Naive thymus-derived CD4-positive, alpha-beta T cell (primary cell): Measurements from ENCODE around the gene ANKRD30A. TPM values are rescaled to one million over a fixed set of nuclear protein-coding genes. Genes with fewer than 3 reads are reported as not detected.

ENCODE experiments used
- ATAC-seq: fragments of 150-1000 bp; cut with Tn5 transposase; 2 replicates; pipeline ENCODE4 v1.10.0; 2021; ENCODE audit warnings: mild to moderate bottlenecking, moderate library complexity
- CTCF ChIA-PET: fragments of 350-600 bp; sonication (Branson Sonifier 250); formaldehyde crosslinking; loops from one replicate; lab custom pipeline; 2021; ENCODE audit warnings: antibody characterized with exemption; lab: Charles Lee
- POLR2A ChIA-PET: fragments of 350-600 bp; sonication (Branson Sonifier 250); formaldehyde crosslinking; loops from one replicate; lab custom pipeline; 2021; ENCODE audit warnings: antibody characterized with exemption, inconsistent platforms; lab: Charles Lee
- DNase-seq, 9 donors: peaks; one replicate each; pipeline versions ENCODE4 v3.0.0 to v3.0.0-alpha.2; 2020 to 2022; ENCODE audit warnings: mixed read lengths in 1 of 9
- H3K27ac ChIP-seq: one replicate; pipeline ENCODE4 v1.7.0; 2013; ENCODE audit warnings: mild to moderate bottlenecking, low read depth, low read length, moderate library complexity
- H3K27me3 ChIP-seq, 2 donors: one replicate each; pipeline ENCODE4 v1.7.0; 2013; ENCODE audit warnings: low read length in 2 of 2, mild to moderate bottlenecking in 2 of 2, moderate library complexity in 2 of 2; ENCODE audit not compliant: control insufficient read depth in 2 of 2, insufficient read depth in 2 of 2
- H3K36me3 ChIP-seq, 3 experiments: 1 replicate in 2 of 3; 2 replicates in 1 of 3; pipeline ENCODE4 v1.7.0; 2013; ENCODE audit warnings: low read length in 3 of 3, mild to moderate bottlenecking in 3 of 3, moderate library complexity in 1 of 3; ENCODE audit not compliant: insufficient read depth in 3 of 3, control insufficient read depth in 2 of 3
- H3K4me1 ChIP-seq, 2 donors: one replicate each; pipeline ENCODE4 v1.7.0; 2013; ENCODE audit warnings: low read length in 2 of 2, mild to moderate bottlenecking in 2 of 2, moderate library complexity in 1 of 2; ENCODE audit not compliant: control insufficient read depth in 2 of 2, insufficient read depth in 2 of 2
- H3K4me3 ChIP-seq: 2 replicates; pipeline ENCODE4 v1.7.0; 2013; ENCODE audit warnings: mild to moderate bottlenecking, low read length
- H3K9me3 ChIP-seq, 3 experiments: 1 replicate in 2 of 3; 2 replicates in 1 of 3; pipeline ENCODE4 v1.7.0; 2013; ENCODE audit warnings: low read length in 3 of 3; ENCODE audit not compliant: control insufficient read depth in 2 of 3
- H3K27ac Mint-ChIP-seq, 9 donors: one replicate each; pipeline ENCODE4 v1.8.0; 2020 to 2022; ENCODE audit warnings: mixed read lengths in 9 of 9, mild to moderate bottlenecking in 8 of 9, moderate library complexity in 5 of 9, inconsistent platforms in 2 of 9
- H3K27me3 Mint-ChIP-seq, 5 donors: one replicate each; pipeline ENCODE4 v1.8.0; 2021 to 2022; ENCODE audit warnings: mixed read lengths in 5 of 5, mild to moderate bottlenecking in 1 of 5
- H3K36me3 Mint-ChIP-seq, 5 donors: one replicate each; pipeline ENCODE4 v1.8.0; 2020 to 2022; ENCODE audit warnings: mixed read lengths in 5 of 5, mild to moderate bottlenecking in 3 of 5, inconsistent platforms in 1 of 5
- H3K4me1 Mint-ChIP-seq, 7 donors: one replicate each; pipeline ENCODE4 v1.8.0; 2020 to 2022; ENCODE audit warnings: mixed read lengths in 7 of 7, mild to moderate bottlenecking in 3 of 7, inconsistent platforms in 1 of 7
- H3K4me3 Mint-ChIP-seq, 10 donors: one replicate each; pipeline ENCODE4 v1.8.0; 2020 to 2022; ENCODE audit warnings: mild to moderate bottlenecking in 10 of 10, mixed read lengths in 10 of 10, moderate library complexity in 6 of 10, inconsistent platforms in 2 of 10
- H3K9me3 Mint-ChIP-seq, 11 donors: one replicate each; pipeline ENCODE4 v1.8.0; 2020 to 2022; ENCODE audit warnings: mixed read lengths in 11 of 11, mild to moderate bottlenecking in 4 of 11, inconsistent platforms in 1 of 11, moderate library complexity in 1 of 11
- intact Hi-C, 2 donors: fragments of 100-400 bp; cut with micrococcal nuclease; formaldehyde crosslinking; loops; one replicate each; pipeline ENCODE4 v1.15.1; 2023
- polyA plus RNA-seq, 2 donors: library from polyadenylated mRNA; unstranded; fragments of 300-500 nt; fragmentation: Illumina TruSeq; gene quantifications; one replicate each; pipeline ENCODE4 v1.2.3, GENCODE V29; 2021
- total RNA-seq, 6 experiments: library from RNA in 5 of 6; stranded (reverse) in 5 of 6; gene quantifications; 1 replicate in 5 of 6; 2 replicates in 1 of 6; pipeline ENCODE4 v1.2.3 and lab custom pipeline; 2021 to 2026

Gene ANKRD30A
- total and polyA plus RNA-seq, 7 experiments from 2014 or later, result not detected

DNA sequence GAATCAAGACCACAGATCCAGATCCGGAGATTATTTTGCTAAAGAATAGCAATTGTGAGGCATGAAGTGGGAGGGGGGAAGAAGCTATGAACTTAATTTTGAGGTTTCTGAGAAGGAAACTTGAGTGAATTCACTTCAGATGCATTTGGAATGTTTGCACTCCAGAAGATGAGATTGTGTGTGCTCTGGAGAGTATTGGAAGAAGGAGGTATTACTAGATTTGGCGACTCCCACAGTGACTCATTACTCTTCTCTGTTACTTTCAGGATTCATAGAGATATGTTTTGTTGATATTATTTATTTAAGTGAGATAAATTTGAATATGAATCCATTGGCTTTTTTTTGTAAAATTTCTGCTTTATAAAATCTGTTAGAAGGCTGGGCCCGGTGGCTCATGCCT lies 80.7 kb downstream of the ANKRD30A start:
- no peak overlapping the region for H3K27ac ChIP-seq
- no peaks in the 10 kb centered on the region for H3K27me3 Mint-ChIP-seq
- H3K36me3 Mint-ChIP-seq, result peaks cover 0 to 11% (median 0%) of the 10 kb centered on the region in 5 donors
- peaks cover 6 to 49% (median 22%) of the 10 kb centered on the region in 11 donors for H3K9me3 Mint-ChIP-seq
- POLR2A ChIA-PET, result no interaction called here
- peaks cover 0 to 1% (median 0%) of the 10 kb centered on the region in 7 donors for H3K4me1 Mint-ChIP-seq
- H3K9me3 ChIP-seq, result no peaks in the 10 kb centered on the region
- no peak for ATAC-seq
- intact Hi-C loops, result loop anchor here in 1 of 2 donors (2.0 kb wide), 1 partner anchor 21 kb away; no protein-coding TSS in a partner anchor
- H3K4me3 Mint-ChIP-seq, result no peak overlapping the region
- CTCF ChIA-PET, result no interaction called here
- no peak overlapping the region for H3K4me3 ChIP-seq
- no peaks in the 10 kb centered on the region for H3K4me1 ChIP-seq
- DNase-seq, result no peak
- no peak overlapping the region for H3K27ac Mint-ChIP-seq
- H3K27me3 ChIP-seq, result no peaks in the 10 kb centered on the region
- no peaks in the 10 kb centered on the region for H3K36me3 ChIP-seq

DNA sequence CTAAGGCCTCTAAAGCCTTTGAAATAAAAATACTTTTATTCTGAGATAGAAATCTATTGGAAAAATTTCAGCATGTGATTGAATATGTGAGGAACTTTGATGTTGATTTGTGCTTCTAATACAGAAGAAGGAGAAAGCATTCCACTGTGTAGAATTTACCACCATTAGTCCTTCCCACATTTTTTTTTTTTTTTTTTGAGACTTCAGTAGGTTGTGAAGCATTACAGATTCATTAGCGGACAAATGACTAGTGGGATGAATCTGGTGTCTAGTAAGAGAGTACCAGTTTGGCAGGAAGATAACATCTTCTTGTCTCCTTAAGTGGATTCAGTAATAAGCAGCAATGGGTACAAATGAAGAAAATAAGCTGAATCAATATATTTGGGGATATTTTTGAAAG lies 95.5 kb downstream of the ANKRD30A start:
- Histone ChIP-seq H3K27me3 (no peaks in the 10 kb centered on the region), H3K36me3 (no peaks in the 10 kb centered on the region), H3K9me3 (no peaks in the 10 kb centered on the region), H3K4me3 (no peak overlapping the region), H3K27ac (no peak overlapping the region), H3K4me1 (no peaks in the 10 kb centered on the region)
- H3K4me1 Mint-ChIP-seq, result no peaks in the 10 kb centered on the region
- H3K9me3 Mint-ChIP-seq, result peaks cover 0 to 27% (median 4%) of the 10 kb centered on the region in 11 donors
- no peak overlapping the region for H3K4me3 Mint-ChIP-seq
- no peak for DNase-seq
- no peaks in the 10 kb centered on the region for H3K36me3 Mint-ChIP-seq
- ChIA-PET CTCF (no interaction called here), POLR2A (no interaction called here)
- H3K27ac Mint-ChIP-seq, result no peak overlapping the region
- ATAC-seq, result no peak
- intact Hi-C loops, result no loop called here
- peaks cover 0 to 3% (median 0%) of the 10 kb centered on the region in 5 donors for H3K27me3 Mint-ChIP-seq

DNA sequence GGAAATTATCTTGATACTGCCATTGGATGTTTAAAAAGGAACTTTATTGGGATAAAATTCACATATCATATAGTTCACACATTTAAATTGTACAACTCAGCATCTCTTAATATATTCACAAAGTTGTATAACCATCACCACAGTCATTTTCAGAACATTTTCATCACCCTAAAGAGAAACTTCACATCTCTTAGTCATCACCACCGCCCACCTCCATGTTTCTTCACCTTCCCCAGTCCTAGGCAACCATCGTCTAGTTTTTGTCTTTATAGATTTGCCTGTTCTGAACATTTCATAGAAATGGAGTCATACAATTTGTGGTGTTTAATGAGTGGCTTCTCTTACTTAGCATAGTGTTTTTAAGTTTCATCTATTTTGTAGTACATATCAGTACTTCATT lies 96.6 kb downstream of the ANKRD30A start:
- Mint-ChIP-seq H3K27me3 (peaks cover 0 to 3% (median 0%) of the 10 kb centered on the region in 5 donors), H3K4me1 (no peaks in the 10 kb centered on the region), H3K27ac (no peak overlapping the region), H3K4me3 (no peak overlapping the region), H3K36me3 (no peaks in the 10 kb centered on the region), H3K9me3 (peaks cover 0 to 23% (median 4%) of the 10 kb centered on the region in 11 donors)
- Histone ChIP-seq H3K4me3 (no peak overlapping the region), H3K27ac (no peak overlapping the region), H3K9me3 (no peaks in the 10 kb centered on the region), H3K4me1 (no peaks in the 10 kb centered on the region), H3K27me3 (no peaks in the 10 kb centered on the region), H3K36me3 (no peaks in the 10 kb centered on the region)
- DNase-seq (no peak), ATAC-seq (no peak)
- POLR2A ChIA-PET, result no interaction called here
- CTCF ChIA-PET, result no interaction called here
- intact Hi-C loops, result no loop called here

DNA sequence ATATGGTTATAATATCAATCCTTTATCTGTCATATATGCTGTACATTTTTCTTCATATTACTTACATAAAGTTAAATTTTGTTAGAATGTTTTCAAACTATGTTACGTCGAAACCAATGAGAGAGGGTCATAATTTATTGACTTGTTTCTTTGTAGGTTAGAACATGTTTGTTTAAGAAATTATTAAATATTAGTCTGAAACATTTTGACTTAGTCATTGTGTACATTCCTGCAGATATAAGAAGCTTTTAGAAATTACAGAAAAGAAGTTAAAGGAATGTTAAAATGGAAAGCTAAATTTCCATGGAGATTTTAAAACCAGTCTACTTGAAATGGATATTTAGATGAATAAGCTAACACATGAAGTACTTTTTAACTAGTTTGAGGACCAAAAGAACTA lies 99.8 kb downstream of the ANKRD30A start:
- Histone ChIP-seq H3K9me3 (no peaks in the 10 kb centered on the region), H3K4me1 (no peaks in the 10 kb centered on the region), H3K4me3 (no peak overlapping the region), H3K36me3 (no peaks in the 10 kb centered on the region), H3K27me3 (no peaks in the 10 kb centered on the region), H3K27ac (no peak overlapping the region)
- no peak overlapping the region for H3K27ac Mint-ChIP-seq
- ATAC-seq (no peak), DNase-seq (no peak)
- H3K4me3 Mint-ChIP-seq, result no peak overlapping the region
- POLR2A ChIA-PET, result no interaction called here
- CTCF ChIA-PET, result no interaction called here
- H3K4me1 Mint-ChIP-seq, result no peaks in the 10 kb centered on the region
- H3K36me3 Mint-ChIP-seq, result no peaks in the 10 kb centered on the region
- H3K27me3 Mint-ChIP-seq, result peaks cover 0 to 3% (median 0%) of the 10 kb centered on the region in 5 donors
- intact Hi-C loops, result no loop called here
- peaks cover 0 to 12% (median 4%) of the 10 kb centered on the region in 11 donors for H3K9me3 Mint-ChIP-seq

DNA sequence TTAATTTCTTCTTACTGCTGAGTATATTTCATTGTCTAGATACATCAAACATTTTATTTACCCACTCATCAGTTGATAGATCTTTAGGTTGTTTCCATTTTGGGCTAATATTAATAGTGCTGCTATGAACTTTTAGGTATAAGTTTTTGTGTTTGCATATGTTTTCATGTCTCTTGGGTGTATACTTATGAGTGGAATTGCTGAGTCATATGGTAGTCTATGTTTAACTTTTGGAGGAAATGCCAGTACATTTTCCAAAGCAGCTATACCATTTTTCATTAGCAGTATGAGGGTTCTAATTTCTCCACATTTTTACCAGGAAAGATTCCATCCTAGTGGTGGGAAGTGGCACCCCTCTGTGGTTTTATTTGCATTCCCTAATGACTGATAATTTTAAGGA lies 101.1 kb downstream of the ANKRD30A start:
- Histone ChIP-seq H3K27ac (no peak overlapping the region), H3K36me3 (no peaks in the 10 kb centered on the region), H3K27me3 (no peaks in the 10 kb centered on the region), H3K9me3 (no peaks in the 10 kb centered on the region), H3K4me3 (no peak overlapping the region), H3K4me1 (no peaks in the 10 kb centered on the region)
- H3K27me3 Mint-ChIP-seq, result peaks cover 0 to 3% (median 0%) of the 10 kb centered on the region in 5 donors
- ChIA-PET POLR2A (no interaction called here), CTCF (no interaction called here)
- no peak overlapping the region for H3K27ac Mint-ChIP-seq
- H3K4me3 Mint-ChIP-seq, result no peak overlapping the region
- DNase-seq, result no peak
- H3K36me3 Mint-ChIP-seq, result no peaks in the 10 kb centered on the region
- H3K4me1 Mint-ChIP-seq, result no peaks in the 10 kb centered on the region
- H3K9me3 Mint-ChIP-seq, result peaks cover 0 to 12% (median 4%) of the 10 kb centered on the region in 11 donors
- no peak for ATAC-seq
- intact Hi-C loops, result loop anchor here in 1 of 2 donors (2.0 kb wide), 1 partner anchor 20 kb away; no protein-coding TSS in a partner anchor

DNA sequence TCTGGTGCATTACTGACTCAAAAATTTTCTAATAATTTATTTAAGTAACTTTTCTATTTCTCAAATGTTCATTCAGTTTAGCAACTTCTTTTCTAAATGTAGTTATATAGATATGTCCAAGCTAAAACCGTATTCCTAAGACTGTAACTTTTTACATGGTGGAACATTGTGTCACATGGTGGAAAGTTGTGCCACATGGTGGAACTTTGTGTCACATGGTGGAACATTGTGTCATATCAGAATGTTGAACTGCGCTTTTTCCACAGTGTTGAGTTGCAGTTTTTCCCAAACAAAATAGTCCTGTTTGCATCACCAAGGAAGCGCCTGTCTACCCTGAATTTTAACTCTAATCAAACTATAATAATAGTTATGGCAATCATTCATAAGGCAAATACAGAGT lies 109.3 kb downstream of the ANKRD30A start:
- Mint-ChIP-seq H3K4me1 (no peaks in the 10 kb centered on the region), H3K36me3 (no peaks in the 10 kb centered on the region), H3K9me3 (peaks cover 0 to 9% (median 2%) of the 10 kb centered on the region in 11 donors), H3K27ac (no peak overlapping the region), H3K4me3 (no peak overlapping the region), H3K27me3 (no peaks in the 10 kb centered on the region)
- no peaks in the 10 kb centered on the region for H3K9me3 ChIP-seq
- CTCF ChIA-PET, result no interaction called here
- no peaks in the 10 kb centered on the region for H3K27me3 ChIP-seq
- no peak for DNase-seq
- H3K4me1 ChIP-seq, result no peaks in the 10 kb centered on the region
- ATAC-seq, result no peak
- no peaks in the 10 kb centered on the region for H3K36me3 ChIP-seq
- no peak overlapping the region for H3K4me3 ChIP-seq
- intact Hi-C loops, result no loop called here
- POLR2A ChIA-PET, result no interaction called here
- H3K27ac ChIP-seq, result no peak overlapping the region

DNA sequence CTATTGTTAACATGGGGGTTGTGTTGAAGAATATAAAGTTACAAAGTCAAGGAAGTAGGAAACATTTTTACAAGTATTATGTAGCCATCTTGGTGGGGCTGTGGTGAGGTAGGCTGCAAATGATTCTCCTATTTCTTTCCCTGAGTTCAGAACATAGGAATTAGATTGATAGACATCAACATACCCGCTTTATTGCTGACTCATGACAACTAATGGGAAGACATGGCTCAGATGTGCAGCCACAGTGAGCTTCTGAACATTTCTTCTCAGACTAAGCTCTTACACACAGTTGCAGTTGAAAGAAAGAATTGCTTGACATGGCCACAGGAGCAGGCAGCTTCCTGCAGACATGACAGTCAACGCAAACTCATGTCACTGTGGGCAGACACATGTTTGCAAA lies 110.7 kb downstream of the ANKRD30A start:
- Mint-ChIP-seq H3K27me3 (no peaks in the 10 kb centered on the region), H3K4me3 (no peak overlapping the region), H3K27ac (no peak overlapping the region), H3K9me3 (peaks cover 0 to 12% (median 5%) of the 10 kb centered on the region in 11 donors), H3K36me3 (no peaks in the 10 kb centered on the region), H3K4me1 (no peaks in the 10 kb centered on the region)
- Histone ChIP-seq H3K9me3 (no peaks in the 10 kb centered on the region), H3K36me3 (no peaks in the 10 kb centered on the region), H3K27ac (no peak overlapping the region), H3K27me3 (no peaks in the 10 kb centered on the region), H3K4me3 (no peak overlapping the region), H3K4me1 (no peaks in the 10 kb centered on the region)
- intact Hi-C loops, result no loop called here
- DNase-seq (no peak), ATAC-seq (no peak)
- POLR2A ChIA-PET, result no interaction called here
- CTCF ChIA-PET, result no interaction called here
